GM04504 (cell line): Measurements from ENCODE around the gene NADK2.
"Not testable (repeated sequence)": the region's sequence is repeated elsewhere in the genome, so short reads cannot be mapped to it uniquely, and the experiment has no call there.

ENCODE experiments used
- DNase-seq: peaks from one replicate; pipeline ENCODE4 v3.0.0-alpha.2; 2012; ENCODE audit warnings: low read depth

NADK2 gene, protein sequence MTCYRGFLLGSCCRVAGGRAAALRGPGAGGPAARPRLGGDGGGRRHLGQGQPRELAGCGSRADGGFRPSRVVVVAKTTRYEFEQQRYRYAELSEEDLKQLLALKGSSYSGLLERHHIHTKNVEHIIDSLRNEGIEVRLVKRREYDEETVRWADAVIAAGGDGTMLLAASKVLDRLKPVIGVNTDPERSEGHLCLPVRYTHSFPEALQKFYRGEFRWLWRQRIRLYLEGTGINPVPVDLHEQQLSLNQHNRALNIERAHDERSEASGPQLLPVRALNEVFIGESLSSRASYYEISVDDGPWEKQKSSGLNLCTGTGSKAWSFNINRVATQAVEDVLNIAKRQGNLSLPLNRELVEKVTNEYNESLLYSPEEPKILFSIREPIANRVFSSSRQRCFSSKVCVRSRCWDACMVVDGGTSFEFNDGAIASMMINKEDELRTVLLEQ

GRCh38 chr5:36241631-36242533 is at the start of gene NADK2:
Gene NADK2 (minus strand): TSS chr5:36241925. CDS start chr5:36241798, 127 bp downstream.
- DNase-seq, result peak; percentile 94

- DNase-seq, result no peak
Measured at GRCh38 chr5:36285837-36286615, 44.3 kb upstream of the NADK2 start.

- not testable (repeated sequence) for DNase-seq
Measured at GRCh38 chr5:36283775-36284174, 42.0 kb upstream of the NADK2 start.

- DNase-seq, result no peak
Measured at GRCh38 chr5:36281626-36282025, 39.9 kb upstream of the NADK2 start.

- no peak for DNase-seq
Measured at GRCh38 chr5:36279054-36279698, 37.5 kb upstream of the NADK2 start.

GRCh38 chr5:36277521-36278176 is 35.9 kb upstream of the NADK2 start:
- no peak for DNase-seq

GRCh38 chr5:36276864-36277263 is 35.1 kb upstream of the NADK2 start:
- no peak for DNase-seq

- no peak for DNase-seq
Measured at GRCh38 chr5:36273809-36274526, 32.2 kb upstream of the NADK2 start.

- no peak for DNase-seq
Measured at GRCh38 chr5:36272136-36272690, 30.5 kb upstream of the NADK2 start.

- no peak for DNase-seq
Measured at GRCh38 chr5:36270876-36271575, 29.3 kb upstream of the NADK2 start.

DNA sequence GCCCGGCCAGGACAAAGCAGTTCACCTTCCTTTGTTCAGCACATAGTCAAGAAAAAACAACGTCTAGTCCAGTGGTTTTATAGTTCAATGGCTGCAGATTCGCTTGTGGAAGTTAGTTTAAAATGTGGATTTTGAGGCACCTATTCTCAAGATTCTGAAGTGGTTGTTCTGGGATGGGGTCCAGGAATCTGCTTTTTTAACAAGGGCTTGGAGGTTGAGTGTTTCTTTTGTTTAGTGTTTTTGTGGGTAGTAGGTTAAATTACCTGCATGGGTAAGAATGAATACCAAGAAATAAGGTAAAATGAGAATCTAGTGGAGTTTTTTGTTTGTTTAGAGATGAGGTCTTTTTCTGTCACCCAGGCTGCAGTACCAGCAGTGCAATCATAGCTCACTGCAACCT is 28.4 kb upstream of the NADK2 start:
- DNase-seq, result no peak

DNA sequence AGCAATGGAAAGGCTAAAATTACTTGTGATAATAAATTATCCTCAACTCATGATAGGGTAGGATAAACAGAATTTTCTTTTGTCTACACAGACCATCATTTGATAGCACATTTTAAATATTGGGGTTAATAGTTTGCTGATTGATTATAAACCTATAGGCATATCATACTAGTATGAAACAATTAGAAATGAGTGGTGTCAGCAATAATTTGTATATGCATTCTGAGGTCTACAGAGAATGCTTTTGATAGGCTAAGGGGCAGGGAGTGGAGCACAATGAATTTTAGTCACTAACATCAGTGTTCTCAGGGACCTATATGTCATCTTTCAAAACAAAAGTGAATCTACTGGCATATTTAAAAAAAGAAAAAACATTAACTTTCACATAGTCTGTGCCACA is 27.8 kb upstream of the NADK2 start:
- DNase-seq, result no peak

- no peak for DNase-seq
Measured at GRCh38 chr5:36267905-36268304, 26.2 kb upstream of the NADK2 start.

- no peak for DNase-seq
Measured at GRCh38 chr5:36264202-36264760, 22.6 kb upstream of the NADK2 start.

DNA sequence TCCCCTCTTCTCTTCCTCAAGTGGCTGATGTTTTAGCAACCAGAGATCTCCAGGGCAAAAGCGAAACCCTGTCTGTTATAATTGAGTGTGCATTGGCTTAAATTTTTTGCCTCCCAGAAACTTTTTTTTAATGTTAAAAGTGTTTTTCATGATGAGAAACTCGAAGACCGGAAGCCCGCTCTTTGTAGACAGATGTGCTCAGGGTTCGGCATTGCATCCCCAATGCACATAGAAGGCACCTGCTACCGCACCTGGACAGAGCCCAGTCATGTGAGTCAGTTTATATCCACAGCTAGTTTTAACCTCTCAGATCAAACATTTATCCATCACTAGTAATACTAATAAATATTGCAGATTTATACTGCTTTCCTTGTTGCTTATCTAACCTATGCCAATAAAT is 19.5 kb upstream of the NADK2 start:
- no peak for DNase-seq

- no peak for DNase-seq
Measured at GRCh38 chr5:36253575-36253974, 11.8 kb upstream of the NADK2 start.

GRCh38 chr5:36252722-36253365 is 11.1 kb upstream of the NADK2 start:
- DNase-seq, result no peak

DNA sequence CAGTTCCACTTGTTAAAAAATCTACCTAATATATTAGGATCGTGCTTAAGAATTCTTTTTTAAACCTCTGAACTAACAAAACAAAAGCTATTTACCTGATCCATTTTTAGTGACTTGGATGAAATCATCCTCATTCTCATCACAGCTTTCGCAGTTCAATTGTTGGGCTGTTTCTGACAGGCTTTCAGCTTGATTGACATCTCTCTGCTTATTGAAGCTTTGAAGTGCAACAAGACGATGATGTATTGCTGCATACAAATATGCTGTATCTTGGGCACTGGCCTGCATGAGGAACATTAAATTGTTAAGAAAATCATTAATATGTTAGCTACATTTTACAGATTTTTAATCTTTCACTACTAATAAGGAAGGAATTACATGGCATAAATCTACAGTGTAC is 9.5 kb upstream of the NADK2 start:
- DNase-seq, result no peak

- DNase-seq, result no peak
Measured at GRCh38 chr5:36250427-36250826, 8.7 kb upstream of the NADK2 start.
